Neural crest cell (in vitro differentiated cells): ENCODE results near the gene RAMP1. TPM values are rescaled to one million over a fixed set of nuclear protein-coding genes. Genes with fewer than 3 reads are reported as not detected.

Experiments used
- DNase-seq: peaks from one replicate; pipeline ENCODE4 v3.0.0; 2021; ENCODE audit warnings: low read depth, mixed read lengths, low spot score
- H3K27ac Mint-ChIP-seq: one replicate; pipeline ENCODE4 v1.8.0; 2021; ENCODE audit warnings: mild to moderate bottlenecking, mixed read lengths; ENCODE audit not compliant: unreplicated experiment
- H3K27me3 Mint-ChIP-seq: 2 replicates; pipeline ENCODE4 v1.8.0; 2021; ENCODE audit warnings: low read depth, mild to moderate bottlenecking, mixed read lengths
- H3K36me3 Mint-ChIP-seq: 2 replicates; pipeline ENCODE4 v1.8.0; 2021; ENCODE audit warnings: low read depth, mild to moderate bottlenecking, mixed read lengths
- H3K4me1 Mint-ChIP-seq: 2 replicates; pipeline ENCODE4 v1.8.0; 2021; ENCODE audit warnings: mixed read lengths
- H3K4me3 Mint-ChIP-seq: one replicate; pipeline ENCODE4 v1.8.0; 2021; ENCODE audit warnings: mild to moderate bottlenecking, mixed read lengths
- H3K9me3 Mint-ChIP-seq: 2 replicates; pipeline ENCODE4 v1.8.0; 2021; ENCODE audit warnings: mixed read lengths
- total RNA-seq: library from RNA; stranded (reverse); gene quantifications from 2 replicates; pipeline ENCODE4 v1.2.1, GENCODE V29; 2021
- TF ChIP-seq, protein P1 (sequence below): fragments of 200-600 bp; sonication (generic); conservative IDR thresholded peaks from 2 replicates; pipeline ENCODE4 v1.5.0; 2021; ENCODE audit warnings: antibody characterized with exemption, mild to moderate bottlenecking

RAMP1 gene
- total RNA-seq, 1 donor from 2014 or later: 0.58 TPM

GRCh38 chr2:237878321-237879057 is 19.1 kb downstream of the RAMP1 start:
- no peak overlapping the region for H3K27ac Mint-ChIP-seq
- TF ChIP-seq, protein P1, sequence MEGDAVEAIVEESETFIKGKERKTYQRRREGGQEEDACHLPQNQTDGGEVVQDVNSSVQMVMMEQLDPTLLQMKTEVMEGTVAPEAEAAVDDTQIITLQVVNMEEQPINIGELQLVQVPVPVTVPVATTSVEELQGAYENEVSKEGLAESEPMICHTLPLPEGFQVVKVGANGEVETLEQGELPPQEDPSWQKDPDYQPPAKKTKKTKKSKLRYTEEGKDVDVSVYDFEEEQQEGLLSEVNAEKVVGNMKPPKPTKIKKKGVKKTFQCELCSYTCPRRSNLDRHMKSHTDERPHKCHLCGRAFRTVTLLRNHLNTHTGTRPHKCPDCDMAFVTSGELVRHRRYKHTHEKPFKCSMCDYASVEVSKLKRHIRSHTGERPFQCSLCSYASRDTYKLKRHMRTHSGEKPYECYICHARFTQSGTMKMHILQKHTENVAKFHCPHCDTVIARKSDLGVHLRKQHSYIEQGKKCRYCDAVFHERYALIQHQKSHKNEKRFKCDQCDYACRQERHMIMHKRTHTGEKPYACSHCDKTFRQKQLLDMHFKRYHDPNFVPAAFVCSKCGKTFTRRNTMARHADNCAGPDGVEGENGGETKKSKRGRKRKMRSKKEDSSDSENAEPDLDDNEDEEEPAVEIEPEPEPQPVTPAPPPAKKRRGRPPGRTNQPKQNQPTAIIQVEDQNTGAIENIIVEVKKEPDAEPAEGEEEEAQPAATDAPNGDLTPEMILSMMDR: no peak
- H3K9me3 Mint-ChIP-seq: no peaks in the 10 kb centered on the region
- no peaks in the 10 kb centered on the region for H3K36me3 Mint-ChIP-seq
- H3K4me1 Mint-ChIP-seq: peaks cover 11% of the 10 kb centered on the region
- no peak overlapping the region for H3K4me3 Mint-ChIP-seq
- DNase-seq: no peak
- H3K27me3 Mint-ChIP-seq: no peaks in the 10 kb centered on the region

GRCh38 chr2:237879058-237879430 is 19.6 kb downstream of the RAMP1 start:
- peaks cover 9% of the 10 kb centered on the region for H3K4me1 Mint-ChIP-seq
- TF ChIP-seq, protein P1: no peak

DNA sequence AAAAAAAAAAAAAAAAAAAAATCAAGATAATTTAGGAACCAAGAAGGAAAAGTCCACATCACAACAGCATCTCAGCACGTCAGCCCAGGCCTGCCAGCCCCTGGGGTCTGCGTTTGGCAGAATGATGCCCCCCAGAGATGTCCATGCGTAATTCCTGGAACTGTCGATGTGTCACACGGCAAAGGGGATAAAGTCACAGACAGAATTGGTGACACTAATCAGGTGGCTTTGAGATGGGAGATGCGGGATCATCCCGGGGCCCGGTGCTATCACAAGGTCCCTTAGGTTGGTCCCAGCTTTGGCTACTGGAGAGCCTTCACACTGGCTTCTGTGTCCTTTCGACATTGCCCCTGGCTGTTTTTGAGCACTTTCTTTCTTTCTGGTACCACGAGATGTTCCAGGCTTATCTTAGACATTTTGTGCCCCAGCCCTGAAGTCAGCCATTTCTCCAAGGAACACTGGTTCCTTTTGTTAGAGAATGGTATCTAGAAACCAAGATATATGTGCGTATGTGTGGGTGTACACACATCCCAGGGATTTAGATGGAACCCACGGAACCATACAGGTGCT is 20.7 kb downstream of the RAMP1 start:
- DNase-seq: no peak
- Mint-ChIP-seq H3K36me3 (no peaks in the 10 kb centered on the region), H3K9me3 (no peaks in the 10 kb centered on the region), H3K27ac (peak overlapping the region; percentile 68), H3K4me1 (peaks cover 13% of the 10 kb centered on the region), H3K4me3 (no peak overlapping the region), H3K27me3 (no peaks in the 10 kb centered on the region)
- TF ChIP-seq, protein P1: no peak

More at GRCh38 chr2:237879058-237879430, 19.6 kb downstream of the RAMP1 start:
- no peak for DNase-seq
- no peak overlapping the region for H3K4me3 Mint-ChIP-seq
- no peak overlapping the region for H3K27ac Mint-ChIP-seq
- H3K27me3 Mint-ChIP-seq: no peaks in the 10 kb centered on the region
- H3K9me3 Mint-ChIP-seq: no peaks in the 10 kb centered on the region
- H3K36me3 Mint-ChIP-seq: no peaks in the 10 kb centered on the region

GRCh38 chr2:237882510-237883481 is 23.4 kb downstream of the RAMP1 start:
- no peaks in the 10 kb centered on the region for H3K27me3 Mint-ChIP-seq
- H3K4me3 Mint-ChIP-seq: no peak overlapping the region
- H3K36me3 Mint-ChIP-seq: no peaks in the 10 kb centered on the region
- H3K4me1 Mint-ChIP-seq: peaks cover 18% of the 10 kb centered on the region
- TF ChIP-seq, protein P1: no peak
- no peak overlapping the region for H3K27ac Mint-ChIP-seq
- H3K9me3 Mint-ChIP-seq: no peaks in the 10 kb centered on the region
- DNase-seq: no peak

- no peak overlapping the region for H3K27ac Mint-ChIP-seq
- H3K4me3 Mint-ChIP-seq: no peak overlapping the region
- H3K27me3 Mint-ChIP-seq: no peaks in the 10 kb centered on the region
- DNase-seq: no peak
- H3K36me3 Mint-ChIP-seq: no peaks in the 10 kb centered on the region
- TF ChIP-seq, protein P1: no peak
- H3K4me1 Mint-ChIP-seq: peaks cover 17% of the 10 kb centered on the region
- no peaks in the 10 kb centered on the region for H3K9me3 Mint-ChIP-seq
Observed at GRCh38 chr2:237883951-237884446, 24.6 kb downstream of the RAMP1 start.
